HUDEP-2 (cell line): ENCODE results near the gene SYNPO2.
A peak's percentile ranks its signal among the peaks of the same experiment; 100 is the strongest.

ENCODE experiments used
- DNase-seq, 76 experiments: peaks; one replicate each; lab custom pipeline; 2025; ENCODE audit not compliant: unreplicated experiment in 76 of 76; lab: John Stamatoyannopoulos, UW

SYNPO2 gene

GRCh38 chr4:118931786-118932185 lies 43.1 kb downstream of the SYNPO2 start:
- DNase-seq = no peak

DNA sequence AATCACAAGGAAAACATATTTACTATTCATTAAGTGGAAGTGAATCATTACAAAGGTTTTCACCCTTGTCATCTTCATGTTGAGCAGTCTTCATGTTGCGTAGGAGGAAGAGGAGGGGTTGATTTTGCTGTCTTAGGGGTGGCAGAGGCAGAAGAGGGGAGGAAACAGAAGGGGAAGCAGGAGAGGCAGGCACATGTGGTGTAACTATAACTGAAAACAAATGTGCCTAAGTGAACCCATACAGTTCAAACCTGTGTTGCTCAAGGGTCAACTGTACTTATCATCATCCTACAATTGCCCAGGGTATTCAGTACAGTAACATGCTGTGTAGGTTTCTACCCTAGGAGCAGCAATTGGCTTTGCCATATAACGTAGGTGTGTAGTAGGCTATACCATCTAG lies 47.2 kb downstream of the SYNPO2 start:
- no peak for DNase-seq

GRCh38 chr4:118936406-118936805 lies 47.8 kb downstream of the SYNPO2 start:
- DNase-seq = no peak

- no peak for DNase-seq
Observed at GRCh38 chr4:118939169-118939783, 50.6 kb downstream of the SYNPO2 start.

DNA sequence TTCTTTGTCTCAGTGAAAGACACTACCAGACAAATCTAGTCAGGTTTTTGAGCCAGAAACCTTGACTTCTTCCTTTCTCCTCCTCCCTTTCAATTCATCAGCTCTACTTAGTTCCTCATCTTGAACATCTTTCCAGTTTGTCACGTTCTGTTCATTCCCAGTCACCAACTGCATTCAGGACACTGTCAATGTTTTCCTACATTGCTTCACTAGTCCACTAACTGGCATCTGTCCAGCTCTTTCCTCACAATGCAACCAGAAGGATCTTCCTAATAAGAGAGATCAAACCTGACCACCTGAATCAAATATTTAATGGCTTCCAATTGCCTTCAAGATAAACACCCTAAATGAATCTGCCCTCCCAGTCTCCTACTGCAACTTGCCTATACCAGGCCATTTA lies 52.5 kb downstream of the SYNPO2 start:
- DNase-seq = no peak

DNA sequence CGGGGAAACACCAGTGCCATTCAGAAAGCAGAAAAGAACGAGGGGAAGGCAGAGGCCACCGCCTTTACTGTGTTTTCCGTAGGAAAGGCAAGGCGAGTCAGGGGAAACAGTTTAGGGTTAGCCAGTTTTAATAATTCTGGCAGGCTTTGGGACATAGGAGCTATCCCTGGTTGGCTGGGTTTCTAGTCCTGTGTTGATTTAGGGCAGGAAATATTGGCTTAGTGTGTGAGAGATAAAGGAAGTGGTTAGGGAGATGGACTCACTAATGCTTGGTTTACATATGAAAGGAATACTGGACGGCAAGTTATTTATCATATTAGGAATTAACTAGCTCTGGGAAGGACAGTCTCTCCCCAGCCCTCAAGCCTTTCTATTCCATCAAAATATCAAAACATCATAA lies 53.1 kb downstream of the SYNPO2 start:
- DNase-seq = no peak

DNA sequence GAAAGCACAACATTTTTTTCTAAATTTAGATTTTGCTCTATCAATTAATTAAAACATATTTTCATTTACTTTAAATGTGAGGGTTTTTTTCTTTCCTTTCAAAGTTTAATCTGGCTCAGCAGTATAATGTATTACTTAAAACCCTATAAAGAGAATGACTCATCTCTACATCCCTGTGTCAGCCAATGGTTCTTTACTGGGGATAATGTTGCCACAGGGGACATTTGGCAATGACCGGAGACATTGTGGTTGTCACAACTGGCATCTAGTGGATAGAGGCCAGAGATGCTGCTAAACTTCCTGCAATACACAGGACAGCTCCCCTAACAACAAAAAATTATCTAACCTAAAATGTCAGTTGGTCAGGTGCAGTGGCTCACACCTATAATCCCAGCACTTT lies 53.8 kb downstream of the SYNPO2 start:
- no peak for DNase-seq

DNA sequence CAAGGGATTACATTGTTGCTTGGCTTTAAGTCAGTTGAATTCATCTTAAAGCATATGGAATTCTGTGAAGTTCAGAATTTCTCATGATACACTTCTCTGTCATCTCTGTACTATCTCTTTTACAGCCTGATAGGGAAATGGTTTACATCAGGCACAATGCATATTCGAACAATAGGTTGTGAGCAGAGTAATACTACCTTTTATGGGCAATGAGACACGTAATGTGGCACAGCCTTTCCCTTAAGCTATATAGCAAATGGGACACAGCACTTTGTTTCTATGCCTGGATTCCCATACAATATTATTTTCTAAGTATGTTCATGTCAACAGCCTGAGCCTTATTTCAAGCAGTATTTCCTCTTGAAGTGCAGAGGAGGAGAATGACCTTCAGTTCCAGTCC lies 58.4 kb downstream of the SYNPO2 start:
- DNase-seq = no peak

DNA sequence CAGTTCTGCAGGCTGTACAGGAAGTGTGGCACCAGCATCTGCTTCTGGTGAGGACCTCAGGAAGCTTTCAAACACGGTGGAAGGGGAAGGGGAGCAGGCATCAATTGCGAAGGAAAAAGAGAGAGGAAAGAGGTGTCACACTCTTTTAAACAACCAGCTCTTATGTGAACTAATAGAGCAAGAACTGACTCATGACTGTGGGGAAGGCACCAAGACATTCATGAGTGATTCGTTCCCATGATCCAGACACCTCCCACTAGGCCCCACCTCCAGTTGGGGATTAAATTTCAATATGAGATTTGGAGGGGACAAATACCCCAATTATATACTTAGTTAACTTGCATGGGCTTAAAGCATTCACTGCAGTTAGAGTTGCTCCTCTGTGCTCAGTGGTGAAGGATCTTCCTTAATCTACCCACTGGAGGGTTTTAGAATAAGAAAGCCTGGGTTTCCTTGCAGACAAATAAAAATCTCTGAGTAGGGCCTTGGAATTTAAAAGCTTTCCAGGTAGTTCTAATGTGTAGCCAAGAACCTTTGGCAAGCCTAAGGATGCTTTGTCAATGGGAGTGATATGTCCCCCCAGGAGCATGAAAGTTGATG lies 60.0 kb downstream of the SYNPO2 start:
- no peak for DNase-seq

DNA sequence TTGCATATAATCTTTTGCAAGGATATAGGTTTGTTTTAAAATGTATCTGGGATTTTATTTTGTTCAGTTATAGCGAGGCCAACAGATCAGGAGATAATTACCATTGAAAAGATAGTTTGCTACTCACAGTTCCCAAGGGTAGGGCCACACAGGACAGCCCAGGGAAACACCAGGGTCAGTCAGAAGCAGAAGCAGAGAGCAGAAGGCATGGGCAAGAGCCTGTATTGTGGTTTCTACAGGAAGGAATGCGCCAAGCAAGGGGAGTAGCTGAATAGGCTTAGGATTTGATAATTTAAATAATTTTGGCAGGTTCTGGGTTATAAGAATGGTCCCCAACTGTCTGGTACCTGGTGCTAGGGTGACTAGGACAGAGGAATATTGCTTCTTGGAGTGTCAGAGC lies 61.6 kb downstream of the SYNPO2 start:
- no peak for DNase-seq

DNA sequence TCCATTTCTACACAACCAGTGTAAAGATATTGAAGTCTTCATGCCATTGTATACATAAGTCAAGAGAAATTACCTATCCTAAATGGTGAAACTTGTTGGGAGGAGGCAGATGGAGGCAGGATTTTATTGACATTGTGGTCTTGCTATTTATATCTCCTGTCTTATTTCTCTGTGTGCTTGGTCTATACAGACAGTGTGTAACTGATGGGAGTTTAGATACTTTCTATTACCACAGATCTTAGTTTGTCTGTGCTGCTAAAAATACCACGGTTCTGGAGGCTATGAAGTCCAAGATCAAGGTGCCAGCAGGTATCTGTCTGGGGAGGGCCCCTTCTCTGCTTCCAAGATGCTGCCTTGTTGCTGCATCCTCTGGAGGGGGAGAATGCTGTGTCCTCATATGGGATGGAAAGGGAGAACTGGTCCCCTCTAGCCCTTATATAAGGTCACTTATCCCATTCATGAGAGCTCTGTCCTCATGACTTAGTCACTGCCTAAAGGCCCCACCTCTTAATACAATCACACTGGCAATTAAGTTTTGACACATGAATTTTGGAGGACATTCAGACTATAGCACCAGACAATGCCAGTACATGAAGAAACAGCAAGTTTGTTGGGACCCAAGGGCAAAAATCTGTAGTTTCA lies 62.4 kb downstream of the SYNPO2 start:
- no peak for DNase-seq

GRCh38 chr4:118953276-118953675 lies 64.6 kb downstream of the SYNPO2 start:
- no peak for DNase-seq

DNA sequence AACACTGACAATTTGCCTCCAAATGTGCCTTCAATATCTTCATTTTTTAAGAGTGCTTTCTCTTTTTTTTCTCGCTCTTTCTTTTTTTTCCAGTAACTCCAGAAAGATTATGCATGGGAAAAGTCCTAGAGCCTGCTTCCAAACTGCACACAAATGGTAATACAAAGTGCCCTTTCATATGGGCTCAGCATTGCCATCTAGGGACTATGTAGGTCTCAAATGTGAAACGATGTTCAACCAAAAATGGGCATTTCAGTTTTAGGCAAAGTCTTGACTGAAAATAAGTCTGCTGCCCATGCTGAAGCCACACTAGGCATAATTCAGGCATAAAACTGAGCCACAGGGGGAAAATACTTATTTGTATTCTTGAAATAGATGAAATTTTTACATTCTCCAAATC lies 65.6 kb downstream of the SYNPO2 start:
- no peak for DNase-seq

- DNase-seq = no peak
Observed at GRCh38 chr4:118955515-118955914, 66.9 kb downstream of the SYNPO2 start.

DNA sequence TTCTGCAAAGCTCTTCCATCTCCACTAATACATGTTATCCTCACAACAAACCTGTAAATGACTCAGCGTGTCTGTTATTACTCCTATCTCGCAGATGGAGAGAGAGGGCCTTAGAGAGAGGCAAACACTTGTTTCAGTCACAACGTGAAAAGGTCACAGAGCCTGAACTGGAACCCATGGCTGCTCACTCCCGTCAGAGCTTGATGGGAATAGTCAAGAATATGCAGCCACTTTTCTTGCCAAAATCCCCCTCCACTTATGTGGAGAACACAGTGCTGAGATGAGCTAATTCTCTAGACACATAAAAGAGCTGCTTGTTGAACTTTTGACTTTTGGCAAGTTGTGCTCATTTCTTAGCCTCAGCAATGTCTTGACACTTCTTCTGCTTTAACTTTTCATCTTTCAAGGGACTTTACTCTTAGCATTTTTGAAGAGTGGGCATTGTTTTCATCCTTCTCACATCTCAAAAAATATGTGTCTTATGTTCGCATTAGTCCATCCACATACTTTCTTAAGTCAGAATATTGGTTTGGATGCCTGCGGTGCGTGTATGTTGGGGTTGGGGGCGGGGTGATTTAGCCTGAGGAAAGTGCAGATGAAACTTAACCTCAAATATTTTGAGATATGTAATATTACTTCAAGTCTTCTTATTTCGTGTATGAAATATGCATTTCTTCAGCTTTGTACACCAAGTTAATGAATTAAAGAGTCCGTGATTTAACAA lies 69.2 kb downstream of the SYNPO2 start:
- DNase-seq = no peak

DNA sequence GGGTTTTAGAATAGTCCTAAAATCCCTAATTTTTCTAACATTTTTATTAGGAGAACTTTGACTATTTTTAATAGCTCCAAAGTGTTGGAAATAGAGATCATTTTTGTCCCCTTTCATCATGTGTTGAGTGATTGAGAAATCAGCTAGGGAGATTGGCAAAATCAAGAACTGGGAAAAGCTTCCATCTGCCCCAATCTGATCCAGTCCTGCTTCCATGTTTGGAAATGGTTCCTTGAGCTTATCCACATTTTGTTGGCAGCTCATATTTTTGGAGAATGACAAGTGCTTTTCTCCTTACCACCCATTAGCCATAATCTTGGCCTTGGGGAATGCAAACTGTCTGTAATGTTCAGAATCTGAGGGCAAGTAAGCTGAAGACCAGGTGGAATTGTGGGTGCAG lies 73.9 kb downstream of the SYNPO2 start:
- DNase-seq = no peak

GRCh38 chr4:118964891-118965411 lies 76.3 kb downstream of the SYNPO2 start:
- DNase-seq = no peak

- no peak for DNase-seq
Observed at GRCh38 chr4:118967393-118967792, 78.7 kb downstream of the SYNPO2 start.

DNA sequence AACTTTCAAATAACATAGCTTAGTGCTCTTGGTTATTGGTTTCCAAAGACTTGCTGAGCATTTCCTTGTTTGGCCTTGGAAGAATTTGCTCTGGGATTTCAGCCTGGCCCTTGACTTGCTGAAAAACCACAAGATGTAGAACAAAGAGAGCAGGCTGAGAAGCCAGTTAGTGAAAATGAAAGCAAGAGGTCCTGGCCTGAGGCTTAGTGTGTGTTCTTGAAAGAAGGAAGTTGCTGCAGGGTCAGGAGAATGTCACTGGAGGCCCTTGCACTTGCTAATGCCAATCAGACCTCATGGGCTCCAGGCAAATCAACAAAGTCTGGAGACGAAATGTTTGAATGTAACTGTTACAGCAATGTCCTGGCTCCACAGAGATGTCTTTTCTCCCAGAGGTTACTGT lies 79.4 kb downstream of the SYNPO2 start:
- peak in 1 of 76 experiments; percentile 7 for DNase-seq

DNA sequence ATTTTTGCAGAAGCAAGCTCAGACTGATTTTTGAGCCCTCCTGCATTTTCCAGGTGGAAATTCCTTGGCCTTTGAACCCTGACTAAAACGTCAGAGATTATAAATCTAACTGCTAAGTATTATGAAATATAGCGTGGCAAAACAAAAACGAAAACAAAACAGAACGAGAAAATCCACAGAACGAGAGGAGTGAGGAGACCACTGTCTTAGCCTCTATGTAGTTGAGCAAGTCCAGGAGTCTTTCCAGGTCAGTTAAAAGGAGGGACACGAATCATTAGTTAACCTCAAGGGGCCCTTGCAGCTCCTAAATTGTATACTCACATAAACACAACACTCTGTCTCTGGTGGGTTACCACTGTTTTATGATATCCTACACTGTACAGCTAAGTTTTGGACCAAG lies 80.2 kb downstream of the SYNPO2 start:
- DNase-seq = no peak

- peak in 16 of 76 experiments; percentile 1 to 36 (median 6) for DNase-seq
Observed at GRCh38 chr4:118969359-118969758, 80.7 kb downstream of the SYNPO2 start.
